Mammary epithelial cell (primary cell): ENCODE results near the gene PPARA.

ENCODE experiments used
- EZH2 ChIP-seq: IDR thresholded peaks from 2 replicates; pipeline ENCODE4 v1.6.1; 2012; ENCODE audit warnings: low read length, inconsistent platforms, borderline replicate concordance
- TF ChIP-seq, protein P1 (sequence below), 2 donors: IDR thresholded peaks in 1 of 2; conservative IDR thresholded peaks in 1 of 2; 2 replicates each; pipeline ENCODE4 v1.5.1; 2011 to 2012; ENCODE audit warnings: inconsistent platforms in 2 of 2, low read length in 2 of 2, mild to moderate bottlenecking in 2 of 2, control low read depth in 1 of 2, low read depth in 1 of 2; ENCODE audit not compliant: insufficient read depth in 1 of 2; ENCODE audit errors: extremely low read depth in 1 of 2

DNA sequence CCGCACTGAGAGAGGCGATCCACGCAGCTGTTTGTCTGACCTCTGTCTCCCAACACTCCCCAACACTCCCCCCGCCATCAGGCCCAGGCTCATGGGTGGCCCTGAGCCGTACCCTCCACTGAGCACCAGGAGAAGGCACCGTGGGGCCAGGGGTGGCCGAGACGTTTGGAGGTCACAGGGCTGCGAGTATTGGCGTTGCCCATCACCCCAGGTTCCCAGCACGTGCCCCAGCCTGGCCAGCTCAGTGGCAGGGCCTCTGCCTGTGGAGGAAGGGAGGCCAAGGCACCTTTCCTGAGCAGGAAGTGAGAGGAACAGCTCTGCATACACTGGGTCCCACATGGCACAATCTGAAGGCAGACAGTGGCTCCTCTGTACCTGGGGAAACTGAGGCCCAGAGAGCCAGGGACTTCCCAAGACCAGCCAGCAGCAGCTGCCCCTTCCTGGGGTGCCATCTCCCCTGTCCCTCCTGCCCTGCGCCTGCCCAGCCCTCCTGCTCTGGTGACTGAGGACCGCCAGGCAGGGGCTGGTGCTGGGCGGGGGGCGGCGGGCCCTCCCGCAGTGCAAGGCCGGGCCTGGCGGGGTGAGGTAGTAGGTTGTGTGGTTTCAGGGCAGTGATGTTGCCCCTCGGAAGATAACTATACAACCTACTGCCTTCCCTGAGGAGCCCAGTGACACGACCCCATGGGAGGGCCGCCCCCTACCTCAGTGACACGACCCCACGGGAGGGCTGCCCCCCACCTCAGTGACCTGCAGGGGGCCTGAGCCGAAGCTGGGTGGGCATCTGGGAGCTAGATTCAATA, 37.0 kb upstream of the PPARA start:
- TF ChIP-seq, protein P1, sequence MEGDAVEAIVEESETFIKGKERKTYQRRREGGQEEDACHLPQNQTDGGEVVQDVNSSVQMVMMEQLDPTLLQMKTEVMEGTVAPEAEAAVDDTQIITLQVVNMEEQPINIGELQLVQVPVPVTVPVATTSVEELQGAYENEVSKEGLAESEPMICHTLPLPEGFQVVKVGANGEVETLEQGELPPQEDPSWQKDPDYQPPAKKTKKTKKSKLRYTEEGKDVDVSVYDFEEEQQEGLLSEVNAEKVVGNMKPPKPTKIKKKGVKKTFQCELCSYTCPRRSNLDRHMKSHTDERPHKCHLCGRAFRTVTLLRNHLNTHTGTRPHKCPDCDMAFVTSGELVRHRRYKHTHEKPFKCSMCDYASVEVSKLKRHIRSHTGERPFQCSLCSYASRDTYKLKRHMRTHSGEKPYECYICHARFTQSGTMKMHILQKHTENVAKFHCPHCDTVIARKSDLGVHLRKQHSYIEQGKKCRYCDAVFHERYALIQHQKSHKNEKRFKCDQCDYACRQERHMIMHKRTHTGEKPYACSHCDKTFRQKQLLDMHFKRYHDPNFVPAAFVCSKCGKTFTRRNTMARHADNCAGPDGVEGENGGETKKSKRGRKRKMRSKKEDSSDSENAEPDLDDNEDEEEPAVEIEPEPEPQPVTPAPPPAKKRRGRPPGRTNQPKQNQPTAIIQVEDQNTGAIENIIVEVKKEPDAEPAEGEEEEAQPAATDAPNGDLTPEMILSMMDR (conservative IDR thresholded peaks at IDR 0.05 in 1 of 2, IDR thresholded peaks at IDR 0.05 in 1 of 2; ENCODE audit: extremely low read depth in 1 of 2, insufficient read depth in 1 of 2, low read depth in 1 of 2, low read length in 2 of 2), result no peak
- no peak for TF ChIP-seq EZH2
